CD14-positive monocyte (primary cell): ENCODE results near the gene CSNK2A3. TPM values are rescaled to one million over a fixed set of nuclear protein-coding genes. Genes with fewer than 3 reads are reported as not detected.

Experiments used
- DNase-seq, 3 donors: peaks; one replicate each; pipeline ENCODE4 v3.0.0-alpha.2; 2011 to 2022
- H2AFZ ChIP-seq: 2 replicates; pipeline ENCODE4 v1.6.0; 2012; ENCODE audit warnings: mild to moderate bottlenecking, low read depth, low read length, inconsistent platforms; ENCODE audit not compliant: insufficient read depth, poor library complexity, severe bottlenecking
- H3K27ac ChIP-seq, 2 donors: 1 replicate in 1 of 2; 2 replicates in 1 of 2; pipeline ENCODE4 v1.5.1; 2012 to 2013; ENCODE audit warnings: low read length in 2 of 2, control low read depth in 1 of 2, inconsistent platforms in 1 of 2, low read depth in 1 of 2, mild to moderate bottlenecking in 1 of 2
- H3K27me3 ChIP-seq, 2 donors: one replicate each; pipeline versions ENCODE4 v1.6.0 to v1.6.1; 2011 to 2013; ENCODE audit warnings: low read length in 2 of 2; ENCODE audit not compliant: control insufficient read depth in 2 of 2, insufficient read depth in 2 of 2
- H3K36me3 ChIP-seq, 2 donors: replicated peaks in 1 of 2; 1 replicate in 1 of 2; 2 replicates in 1 of 2; pipeline versions ENCODE4 v1.5.1 to v1.6.1; 2012 to 2013; ENCODE audit warnings: low read length in 2 of 2, control low read depth in 1 of 2, inconsistent platforms in 1 of 2, mild to moderate bottlenecking in 1 of 2; ENCODE audit not compliant: insufficient read depth in 2 of 2, control insufficient read depth in 1 of 2
- H3K4me1 ChIP-seq, 2 donors: 1 replicate in 1 of 2; 2 replicates in 1 of 2; pipeline versions ENCODE4 v1.5.1 to v1.6.1; 2012 to 2013; ENCODE audit warnings: low read length in 2 of 2, control low read depth in 1 of 2, inconsistent platforms in 1 of 2, mild to moderate bottlenecking in 1 of 2, moderate library complexity in 1 of 2; ENCODE audit not compliant: insufficient read depth in 2 of 2, control insufficient read depth in 1 of 2
- H3K4me2 ChIP-seq: replicated peaks from 2 replicates; pipeline ENCODE3; 2012; ENCODE audit warnings: low read length, moderate library complexity, mild to moderate bottlenecking; ENCODE audit not compliant: poor library complexity, severe bottlenecking; ENCODE audit errors: extremely low read depth
- H3K4me3 ChIP-seq, 3 experiments: fragments of 200-600 bp in 1 of 3; sonication (generic) in 1 of 3; replicated peaks in 1 of 3; 1 replicate in 2 of 3; 2 replicates in 1 of 3; pipeline ENCODE4 v1.5.1; 2011 to 2013; ENCODE audit warnings: low read length in 3 of 3, mild to moderate bottlenecking in 3 of 3, control low read depth in 2 of 3, low read depth in 2 of 3, inconsistent platforms in 1 of 3, moderate library complexity in 1 of 3
- H3K79me2 ChIP-seq: 2 replicates; pipeline ENCODE4 v1.6.0; 2012; ENCODE audit warnings: mild to moderate bottlenecking, control low read depth, inconsistent platforms, low read length, moderate library complexity; ENCODE audit not compliant: insufficient read depth
- H3K9ac ChIP-seq: 2 replicates; pipeline ENCODE4 v1.6.0; 2017; ENCODE audit warnings: low read length, mild to moderate bottlenecking; ENCODE audit not compliant: insufficient read depth, poor library complexity, severe bottlenecking
- H3K9me3 ChIP-seq, 2 donors: replicated peaks in 1 of 2; 1 replicate in 1 of 2; 2 replicates in 1 of 2; pipeline versions ENCODE4 v1.5.1 to v1.6.1; 2012 to 2013; ENCODE audit warnings: low read length in 2 of 2, control low read depth in 1 of 2; ENCODE audit not compliant: control insufficient read depth in 1 of 2, insufficient read depth in 1 of 2
- H4K20me1 ChIP-seq: 2 replicates; pipeline ENCODE4 v1.6.0; 2012; ENCODE audit warnings: mild to moderate bottlenecking, low read length, control low read depth, moderate library complexity; ENCODE audit not compliant: insufficient read depth
- H3K27ac Mint-ChIP-seq, 7 donors: one replicate each; pipeline ENCODE4 v1.8.0; 2020; ENCODE audit warnings: mild to moderate bottlenecking in 7 of 7, mixed read lengths in 7 of 7, moderate library complexity in 6 of 7, inconsistent platforms in 2 of 7
- H3K27me3 Mint-ChIP-seq, 3 donors: one replicate each; pipeline ENCODE4 v1.8.0; 2021 to 2022; ENCODE audit warnings: low read depth in 3 of 3, mild to moderate bottlenecking in 3 of 3, mixed read lengths in 3 of 3, moderate library complexity in 3 of 3, inconsistent platforms in 1 of 3
- H3K36me3 Mint-ChIP-seq, 2 donors: one replicate each; pipeline ENCODE4 v1.8.0; 2020; ENCODE audit warnings: mixed read lengths in 2 of 2, inconsistent platforms in 1 of 2, mild to moderate bottlenecking in 1 of 2
- H3K4me1 Mint-ChIP-seq: one replicate; pipeline ENCODE4 v1.8.0; 2020; ENCODE audit warnings: mild to moderate bottlenecking, mixed read lengths
- H3K4me3 Mint-ChIP-seq, 2 donors: one replicate each; pipeline ENCODE4 v1.8.0; 2020; ENCODE audit warnings: mild to moderate bottlenecking in 2 of 2, mixed read lengths in 2 of 2, moderate library complexity in 1 of 2
- H3K9me3 Mint-ChIP-seq, 7 donors: one replicate each; pipeline ENCODE4 v1.8.0; 2020 to 2022; ENCODE audit warnings: mixed read lengths in 7 of 7, mild to moderate bottlenecking in 6 of 7, moderate library complexity in 6 of 7, inconsistent platforms in 2 of 7
- CTCF ChIP-seq: fragments of 200-600 bp; IDR thresholded peaks from one replicate; pipeline ENCODE4 v1.8.0; 2022; ENCODE audit warnings: antibody characterized with exemption, mild to moderate bottlenecking
- WGBS: methylation state at CpG from one replicate; pipeline ENCODE4 v1.1.5; 2013; ENCODE audit warnings: missing lambda C conversion rate; ENCODE audit not compliant: insufficient coverage; 5-methylcytosine and 5-hydroxymethylcytosine counted together
- intact Hi-C, 2 donors: fragments of 100-400 bp; cut with micrococcal nuclease; formaldehyde crosslinking; loops; one replicate each; pipeline versions ENCODE4 v1.15.0 to v1.15.1; 2023
- polyA plus RNA-seq, 3 donors: library from polyadenylated mRNA; depleted of rRNA in 1 of 3; unstranded in 2 of 3; stranded (reverse) in 1 of 3; fragments of 300-500 nt in 2 of 3; fragments of >200 nt in 1 of 3; fragmentation: Illumina TruSeq in 2 of 3; gene quantifications; 1 replicate in 2 of 3; 2 replicates in 1 of 3; pipeline ENCODE4 v1.2.3, GENCODE V29; 2012 to 2021

CSNK2A3 gene
- polyA plus RNA-seq, 3 donors, result 0.28 to 0.86 (median 0.75) TPM

GRCh38 chr11:11313902-11314692 is 39.0 kb downstream of the CSNK2A3 start:
- Histone ChIP-seq H3K9ac (no peak overlapping the region), H3K9me3 (peaks cover 4 to 15% of the 10 kb centered on the region in 2 donors), H3K4me1 (peaks cover 36 to 62% of the 10 kb centered on the region in 2 donors), H3K36me3 (no peaks in the 10 kb centered on the region), H3K27me3 (no peaks in the 10 kb centered on the region), H4K20me1 (no peaks in the 10 kb centered on the region), H3K4me2 (no peak overlapping the region), H3K4me3 (no peak overlapping the region), H2AFZ (no peak overlapping the region), H3K27ac (peak overlapping the region in 1 of 2 donors; percentile 28), H3K79me2 (no peaks in the 10 kb centered on the region)
- 84% methylated on average over 5 of the region's 6 CpGs for WGBS
- no peak overlapping the region for H3K4me3 Mint-ChIP-seq
- peaks cover 0 to 5% of the 10 kb centered on the region in 2 donors for H3K36me3 Mint-ChIP-seq
- H3K27ac Mint-ChIP-seq, result peak overlapping the region in 2 of 7 donors; percentile 68 to 76
- no peak for TF ChIP-seq CTCF
- intact Hi-C loops, result no loop called here
- no peak for DNase-seq
- H3K4me1 Mint-ChIP-seq, result peaks cover 53% of the 10 kb centered on the region
- peaks cover 0 to 3% (median 0%) of the 10 kb centered on the region in 3 donors for H3K27me3 Mint-ChIP-seq
- H3K9me3 Mint-ChIP-seq, result peaks cover 6 to 24% (median 16%) of the 10 kb centered on the region in 7 donors

GRCh38 chr11:11313426-11313825 is 39.6 kb downstream of the CSNK2A3 start:
- Histone ChIP-seq H2AFZ (no peak overlapping the region), H3K36me3 (no peaks in the 10 kb centered on the region), H4K20me1 (no peaks in the 10 kb centered on the region), H3K27me3 (no peaks in the 10 kb centered on the region), H3K4me3 (no peak overlapping the region), H3K79me2 (no peaks in the 10 kb centered on the region), H3K9me3 (peaks cover 4 to 15% of the 10 kb centered on the region in 2 donors), H3K4me1 (peaks cover 31 to 55% of the 10 kb centered on the region in 2 donors), H3K9ac (no peak overlapping the region), H3K4me2 (no peak overlapping the region), H3K27ac (peak overlapping the region in 1 of 2 donors; percentile 28)
- DNase-seq, result peak; percentile 40 to 56 (median 46)
- Mint-ChIP-seq H3K9me3 (peaks cover 6 to 28% (median 19%) of the 10 kb centered on the region in 7 donors), H3K4me3 (no peak overlapping the region), H3K27ac (peak overlapping the region in 2 of 7 donors; percentile 68 to 76), H3K36me3 (peaks cover 0 to 5% of the 10 kb centered on the region in 2 donors), H3K4me1 (peaks cover 46% of the 10 kb centered on the region), H3K27me3 (peaks cover 0 to 3% (median 0%) of the 10 kb centered on the region in 3 donors)
- no peak for TF ChIP-seq CTCF
- 0% methylated on average over 1 of the region's 1 CpG for WGBS
- intact Hi-C loops, result no loop called here
